H9 (cell line): Measurements from ENCODE around the gene DNAJC9. TPM values are rescaled to one million over a fixed set of nuclear protein-coding genes. Genes with fewer than 3 reads are reported as not detected.

Source experiments
- DNase-seq: peaks from one replicate; pipeline ENCODE4 v3.0.0-alpha.2; 2017
- H2AFZ ChIP-seq: one replicate; pipeline ENCODE4 v1.6.1; 2013; ENCODE audit warnings: mild to moderate bottlenecking, low read length, control low read depth, moderate library complexity
- H2AK5ac ChIP-seq: 2 replicates; pipeline ENCODE4 v1.6.1; 2013; ENCODE audit warnings: low read length, control low read depth, mixed read lengths; ENCODE audit not compliant: insufficient read length
- H2BK120ac ChIP-seq: one replicate; pipeline ENCODE4 v1.6.1; 2013; ENCODE audit warnings: low read depth, mild to moderate bottlenecking, low read length, control low read depth, inconsistent platforms; ENCODE audit not compliant: poor library complexity, severe bottlenecking
- H2BK12ac ChIP-seq: 2 replicates; pipeline ENCODE4 v1.6.1; 2013; ENCODE audit warnings: low read length, control low read depth, mixed read lengths, low read depth; ENCODE audit not compliant: insufficient read length
- H2BK15ac ChIP-seq: 2 replicates; pipeline ENCODE4 v1.6.1; 2013; ENCODE audit warnings: low read depth, low read length, control low read depth
- H2BK20ac ChIP-seq: one replicate; pipeline ENCODE4 v1.6.1; 2013; ENCODE audit warnings: low read depth, mild to moderate bottlenecking, low read length, control low read depth, inconsistent platforms; ENCODE audit not compliant: poor library complexity, severe bottlenecking
- H2BK5ac ChIP-seq: 2 replicates; pipeline ENCODE4 v1.6.1; 2013; ENCODE audit warnings: low read length, control low read depth, mixed read lengths; ENCODE audit not compliant: insufficient read length
- H3K14ac ChIP-seq: 2 replicates; pipeline ENCODE4 v1.6.1; 2013; ENCODE audit warnings: low read length, control low read depth; ENCODE audit not compliant: insufficient read depth
- H3K18ac ChIP-seq: 2 replicates; pipeline ENCODE4 v1.6.1; 2013; ENCODE audit warnings: low read depth, mild to moderate bottlenecking, mixed read lengths, low read length, control low read depth; ENCODE audit not compliant: insufficient read length
- H3K23ac ChIP-seq: 2 replicates; pipeline ENCODE4 v1.6.1; 2013; ENCODE audit warnings: low read length, control low read depth, mixed read lengths, low read depth; ENCODE audit not compliant: insufficient read length
- H3K23me2 ChIP-seq: 2 replicates; pipeline ENCODE4 v1.6.1; 2013; ENCODE audit warnings: low read depth, mild to moderate bottlenecking, mixed read lengths, low read length, control low read depth; ENCODE audit not compliant: insufficient read length, poor library complexity, severe bottlenecking
- H3K27ac ChIP-seq: 2 replicates; pipeline ENCODE4 v1.5.1; 2013; ENCODE audit warnings: low read length, control low read depth, mixed read lengths, low read depth; ENCODE audit not compliant: insufficient read length
- H3K27me3 ChIP-seq: 2 replicates; pipeline ENCODE4 v1.6.1; 2013; ENCODE audit warnings: low read length, control low read depth, inconsistent platforms; ENCODE audit not compliant: insufficient read depth
- H3K4ac ChIP-seq: 2 replicates; pipeline ENCODE4 v1.6.1; 2013; ENCODE audit warnings: low read depth, mild to moderate bottlenecking, control low read depth, inconsistent platforms, low read length, moderate library complexity
- H3K4me1 ChIP-seq: 2 replicates; pipeline ENCODE4 v1.6.1; 2013; ENCODE audit warnings: low read length, control low read depth, inconsistent platforms; ENCODE audit not compliant: insufficient read depth
- H3K4me2 ChIP-seq: 2 replicates; pipeline ENCODE4 v1.6.1; 2013; ENCODE audit warnings: low read length, control low read depth, mixed read lengths; ENCODE audit not compliant: insufficient read length, insufficient read depth
- H3K56ac ChIP-seq: 2 replicates; pipeline ENCODE4 v1.6.1; 2013; ENCODE audit warnings: low read depth, mild to moderate bottlenecking, mixed read lengths, low read length, control low read depth; ENCODE audit not compliant: insufficient read length
- H3K79me1 ChIP-seq: 2 replicates; pipeline ENCODE4 v1.6.1; 2013; ENCODE audit warnings: low read depth, mild to moderate bottlenecking, moderate library complexity, low read length, control low read depth, inconsistent platforms; ENCODE audit not compliant: insufficient read depth, poor library complexity, severe bottlenecking
- H3K79me2 ChIP-seq: 2 replicates; pipeline ENCODE4 v1.6.1; 2013; ENCODE audit warnings: low read length, control low read depth, inconsistent platforms; ENCODE audit not compliant: insufficient read depth
- H3K9ac ChIP-seq: 2 replicates; pipeline ENCODE4 v1.6.1; 2013; ENCODE audit warnings: low read length, control low read depth, mixed read lengths; ENCODE audit not compliant: insufficient read length; ENCODE audit errors: extremely low read depth
- H3K9me3 ChIP-seq: one replicate; pipeline ENCODE4 v1.6.1; 2013; ENCODE audit warnings: low read depth, low read length, inconsistent platforms; ENCODE audit not compliant: control insufficient read depth
- H3T11ph ChIP-seq: one replicate; pipeline ENCODE4 v1.6.1; 2013; ENCODE audit warnings: mild to moderate bottlenecking, low read length, control low read depth, inconsistent platforms
- H4K20me1 ChIP-seq: one replicate; pipeline ENCODE4 v1.6.1; 2013; ENCODE audit not compliant: control insufficient read depth, insufficient read length, insufficient read depth
- H4K5ac ChIP-seq: 2 replicates; pipeline ENCODE4 v1.6.1; 2013; ENCODE audit warnings: low read depth, mild to moderate bottlenecking, mixed read lengths, low read length, control low read depth; ENCODE audit not compliant: insufficient read length
- H4K8ac ChIP-seq: replicated peaks from 2 replicates; pipeline ENCODE4 v1.6.1; 2013; ENCODE audit warnings: low read length, control low read depth, mixed read lengths, low read depth; ENCODE audit not compliant: insufficient read length
- H4K91ac ChIP-seq: 2 replicates; pipeline ENCODE4 v1.6.1; 2013; ENCODE audit warnings: low read depth, mild to moderate bottlenecking, moderate library complexity, mixed read lengths, low read length, control low read depth; ENCODE audit not compliant: insufficient read length
- H3K27ac Mint-ChIP-seq, 3 experiments: 2 replicates in 2 of 3; 3 replicates in 1 of 3; pipeline ENCODE4 v1.8.0; 2020 to 2021; ENCODE audit warnings: mixed read lengths in 3 of 3, mild to moderate bottlenecking in 1 of 3, moderate library complexity in 1 of 3
- H3K27me3 Mint-ChIP-seq: 2 replicates; pipeline ENCODE4 v1.8.0; 2021; ENCODE audit warnings: low read depth, mild to moderate bottlenecking, moderate library complexity, mixed read lengths
- H3K36me3 Mint-ChIP-seq, 3 experiments: 2 replicates in 2 of 3; 3 replicates in 1 of 3; pipeline ENCODE4 v1.8.0; 2020 to 2021; ENCODE audit warnings: low read depth in 3 of 3, mixed read lengths in 3 of 3; ENCODE audit not compliant: insufficient read depth in 1 of 3
- H3K4me1 Mint-ChIP-seq, 2 experiments: 2 replicates each; pipeline ENCODE4 v1.8.0; 2020; ENCODE audit warnings: mixed read lengths in 2 of 2
- H3K4me3 Mint-ChIP-seq, 2 experiments: 2 replicates in 1 of 2; 3 replicates in 1 of 2; pipeline ENCODE4 v1.8.0; 2020 to 2021; ENCODE audit warnings: mild to moderate bottlenecking in 2 of 2, mixed read lengths in 2 of 2, moderate library complexity in 1 of 2
- H3K9me3 Mint-ChIP-seq, 2 experiments: 2 replicates in 1 of 2; 3 replicates in 1 of 2; pipeline ENCODE4 v1.8.0; 2020; ENCODE audit warnings: mild to moderate bottlenecking in 2 of 2, mixed read lengths in 2 of 2, moderate library complexity in 1 of 2
- CTCF ChIP-seq: fragments of 200-600 bp; sonication (generic); conservative IDR thresholded peaks from 3 replicates; pipeline ENCODE4 v1.8.0; 2021; ENCODE audit warnings: antibody characterized with exemption, mild to moderate bottlenecking
- WGBS: extraction: QIAGEN DNeasy Blood & Tissue Kit; methylation state at CpG from one replicate; pipeline ENCODE4 v1.1.7; 2013; ENCODE audit warnings: missing lambda C conversion rate, low lambda C conversion rate, mixed read lengths; ENCODE audit not compliant: insufficient read length; ENCODE audit errors: extremely low coverage; 5-methylcytosine and 5-hydroxymethylcytosine counted together
- total RNA-seq: library from RNA; stranded (reverse); gene quantifications from 2 replicates; pipeline ENCODE4 v1.2.1, GENCODE V29; 2021

Gene DNAJC9
- total RNA-seq, 1 experiment from 2014 or later = 45.7 TPM

GRCh38 chr10:73289958-73290357, 42.9 kb upstream of the DNAJC9 start:
- Histone ChIP-seq H2BK15ac (no peak overlapping the region), H3K79me2 (no peaks in the 10 kb centered on the region), H2AFZ (no peak overlapping the region), H3K56ac (no peak overlapping the region), H4K91ac (no peak overlapping the region), H2BK120ac (no peak overlapping the region), H3K14ac (no peak overlapping the region), H2BK12ac (no peak overlapping the region), H4K20me1 (no peaks in the 10 kb centered on the region), H2BK20ac (no peak overlapping the region), H4K5ac (no peak overlapping the region), H3K18ac (no peak overlapping the region), H3K23me2 (no peaks in the 10 kb centered on the region), H3K9ac (no peak overlapping the region), H3K23ac (no peak overlapping the region), H4K8ac (no peak overlapping the region), H3K9me3 (no peaks in the 10 kb centered on the region), H3K27me3 (no peaks in the 10 kb centered on the region), H3K4me2 (no peak overlapping the region), H2AK5ac (no peak overlapping the region), H3K79me1 (no peaks in the 10 kb centered on the region), H3K4me1 (no peaks in the 10 kb centered on the region), H3T11ph (no peak overlapping the region), H3K27ac (no peak overlapping the region), H3K4ac (no peak overlapping the region), H2BK5ac (no peak overlapping the region)
- Mint-ChIP-seq H3K4me3 (no peak overlapping the region), H3K36me3 (no peaks in the 10 kb centered on the region; a peak in 3 of 7 replicates), H3K4me1 (no peaks in the 10 kb centered on the region), H3K9me3 (peaks cover 16 to 18% of the 10 kb centered on the region in 2 experiments), H3K27ac (no peak overlapping the region), H3K27me3 (peaks cover 7% of the 10 kb centered on the region)
- WGBS = no CpG with 5 or more reads among the region's 1 CpG
- no peak for TF ChIP-seq CTCF
- no peak for DNase-seq
